PC-9 (cell line): ENCODE results near the gene PILRA. TPM values are rescaled to one million over a fixed set of nuclear protein-coding genes. Genes with fewer than 3 reads are reported as not detected.

Source experiments
- BruUV-seq: library from RNA; stranded (reverse); fragments of 400-500 nt; replicated peaks from 2 replicates; lab custom pipeline; 2021; lab: Mats Ljungman, UMichigan
- CTCF ChIA-PET: fragments of 300-600 bp; sonication (Branson Sonifier 250); formaldehyde crosslinking; loops from one replicate; lab custom pipeline; 2022; ENCODE audit warnings: antibody characterized with exemption; lab: Charles Lee
- POLR2A ChIA-PET: fragments of 300-600 bp; sonication (Branson Sonifier 250); formaldehyde crosslinking; loops from one replicate; lab custom pipeline; 2022; ENCODE audit warnings: antibody characterized with exemption; ENCODE audit not compliant: unreplicated experiment; lab: Charles Lee
- DNase-seq, 2 experiments: peaks; one replicate each; pipeline versions ENCODE4 v3.0.0 to v3.0.0-alpha.2; 2015 to 2022; ENCODE audit warnings: mixed read lengths in 1 of 2
- H2AFZ ChIP-seq: fragments of 200-600 bp; sonication (generic); 2 replicates; pipeline ENCODE4 v1.8.1; 2017; ENCODE audit warnings: antibody characterized with exemption
- H3F3A ChIP-seq: fragments of 200-600 bp; sonication (generic); 2 replicates; pipeline ENCODE4 v1.8.1; 2017; ENCODE audit warnings: antibody characterized with exemption, mild to moderate bottlenecking, low read depth; ENCODE audit not compliant: insufficient read depth
- H3K27ac ChIP-seq: fragments of 200-600 bp; sonication (generic); 2 replicates; pipeline ENCODE4 v1.6.1; 2016; ENCODE audit warnings: mixed run types
- H3K27me3 ChIP-seq: fragments of 200-600 bp; sonication (generic); 2 replicates; pipeline ENCODE4 v1.6.1; 2016; ENCODE audit warnings: low read depth, mixed run types; ENCODE audit not compliant: insufficient read depth
- H3K36me3 ChIP-seq: fragments of 200-600 bp; sonication (generic); 2 replicates; pipeline ENCODE4 v1.6.1; 2016; ENCODE audit warnings: low read depth, mixed run types
- H3K4me1 ChIP-seq: fragments of 200-600 bp; sonication (generic); replicated peaks from 2 replicates; pipeline ENCODE4 v1.6.1; 2016; ENCODE audit warnings: mixed run types; ENCODE audit not compliant: insufficient read depth
- H3K4me2 ChIP-seq: fragments of 200-600 bp; sonication (generic); 2 replicates; pipeline ENCODE4 v1.6.1; 2017; ENCODE audit warnings: mixed run types
- H3K4me3 ChIP-seq: fragments of 200-600 bp; sonication (generic); 2 replicates; pipeline ENCODE4 v1.6.1; 2016; ENCODE audit warnings: mixed run types
- H3K79me2 ChIP-seq: fragments of 200-600 bp; sonication (generic); 2 replicates; pipeline ENCODE4 v1.6.1; 2017; ENCODE audit warnings: low read depth, mixed run types
- H3K9me2 ChIP-seq: fragments of 200-600 bp; sonication (generic); 2 replicates; pipeline ENCODE4 v1.8.1; 2017; ENCODE audit warnings: mild to moderate bottlenecking; ENCODE audit not compliant: insufficient read depth
- H3K9me3 ChIP-seq: fragments of 200-600 bp; sonication (generic); 2 replicates; pipeline ENCODE4 v1.8.1; 2016; ENCODE audit warnings: low read depth; ENCODE audit not compliant: insufficient read depth
- H4K20me1 ChIP-seq: fragments of 200-600 bp; sonication (generic); 2 replicates; pipeline ENCODE4 v1.8.1; 2017; ENCODE audit not compliant: insufficient read depth
- CTCF ChIP-seq: fragments of 200-600 bp; sonication (generic); conservative IDR thresholded peaks from 2 replicates; pipeline ENCODE4 v1.6.1; 2017; ENCODE audit warnings: mixed run types, antibody characterized with exemption, mild to moderate bottlenecking, moderate library complexity
- EZH2 ChIP-seq: fragments of 200-600 bp; sonication (generic); IDR thresholded peaks from 2 replicates; pipeline ENCODE4 v1.8.0; 2017; ENCODE audit warnings: antibody characterized with exemption, low read depth
- intact Hi-C: fragments of 100-400 bp; cut with micrococcal nuclease; formaldehyde crosslinking; loops from one replicate; pipeline ENCODE4 v1.10.0; 2022; ENCODE audit not compliant: unreplicated experiment
- total RNA-seq: library from RNA; stranded (reverse); gene quantifications from 2 replicates; pipeline ENCODE4 v1.2.3, GENCODE V29; 2021

PILRA gene
- total RNA-seq, 1 experiment from 2014 or later = 2.8 TPM

- no peak overlapping the region for H3K4me3 ChIP-seq
- ChIA-PET CTCF (no interaction called here), POLR2A (no interaction called here)
- H3K9me3 ChIP-seq = no peaks in the 10 kb centered on the region
- H3K79me2 ChIP-seq = no peaks in the 10 kb centered on the region
- 0 out of 2 replicates have a peak, but pooled peaks cover 5% of the 10 kb centered on the region for H3F3A ChIP-seq
- H3K27me3 ChIP-seq = no peaks in the 10 kb centered on the region
- H2AFZ ChIP-seq = no peak overlapping the region
- no peak overlapping the region for H3K27ac ChIP-seq
- H3K4me1 ChIP-seq = no peaks in the 10 kb centered on the region
- no TSS peak for BruUV-seq
- H3K36me3 ChIP-seq = no peaks in the 10 kb centered on the region
- intact Hi-C loops = no loop called here
- no peak overlapping the region for H3K4me2 ChIP-seq
- no peaks in the 10 kb centered on the region for H4K20me1 ChIP-seq
- no peaks in the 10 kb centered on the region for H3K9me2 ChIP-seq
- TF ChIP-seq CTCF = no peak
- no peak for TF ChIP-seq EZH2
- no peak for DNase-seq
Measured at GRCh38 chr7:100374601-100375000, 1.3 kb downstream of the PILRA start.

- no peaks in the 10 kb centered on the region for H3K79me2 ChIP-seq
- ChIA-PET CTCF (no interaction called here), POLR2A (no interaction called here)
- no peak overlapping the region for H3K27ac ChIP-seq
- H3K27me3 ChIP-seq = no peaks in the 10 kb centered on the region
- no peak for DNase-seq
- H3K9me3 ChIP-seq = no peaks in the 10 kb centered on the region
- H4K20me1 ChIP-seq = no peaks in the 10 kb centered on the region
- H3K36me3 ChIP-seq = no peaks in the 10 kb centered on the region
- BruUV-seq = no TSS peak
- no peak for TF ChIP-seq EZH2
- no peak for TF ChIP-seq CTCF
- no peak overlapping the region for H2AFZ ChIP-seq
- 0 out of 2 replicates have a peak, but pooled peaks cover 5% of the 10 kb centered on the region for H3F3A ChIP-seq
- H3K4me1 ChIP-seq = no peaks in the 10 kb centered on the region
- no peaks in the 10 kb centered on the region for H3K9me2 ChIP-seq
- intact Hi-C loops = no loop called here
- no peak overlapping the region for H3K4me3 ChIP-seq
- H3K4me2 ChIP-seq = no peak overlapping the region
Measured at GRCh38 chr7:100376066-100376465, 2.8 kb downstream of the PILRA start.

- H3K27ac ChIP-seq = no peak overlapping the region
- H3F3A ChIP-seq = 0 out of 2 replicates have a peak, but pooled peaks cover 5% of the 10 kb centered on the region
- POLR2A ChIA-PET = no interaction called here
- H3K27me3 ChIP-seq = no peaks in the 10 kb centered on the region
- no peaks in the 10 kb centered on the region for H3K36me3 ChIP-seq
- H3K9me2 ChIP-seq = no peaks in the 10 kb centered on the region
- intact Hi-C loops = no loop called here
- H3K9me3 ChIP-seq = no peaks in the 10 kb centered on the region
- no peak overlapping the region for H2AFZ ChIP-seq
- TF ChIP-seq CTCF (no peak), EZH2 (no peak)
- no peaks in the 10 kb centered on the region for H3K4me1 ChIP-seq
- H3K4me3 ChIP-seq = no peak overlapping the region
- H3K4me2 ChIP-seq = no peak overlapping the region
- H3K79me2 ChIP-seq = no peaks in the 10 kb centered on the region
- CTCF ChIA-PET = no interaction called here
- no peak for DNase-seq
- no TSS peak for BruUV-seq
- no peaks in the 10 kb centered on the region for H4K20me1 ChIP-seq
Measured at GRCh38 chr7:100378114-100378755, 4.9 kb downstream of the PILRA start.
